DMS79 (cell line): ENCODE measurements around the gene USP7.
"Not testable (repeated sequence)": the region's sequence is repeated elsewhere in the genome, so short reads cannot be mapped to it uniquely, and the experiment has no call there.

Source experiments
- DNase-seq: peaks from one replicate; lab custom pipeline; 2025; lab: John Stamatoyannopoulos, UW

The USP7 gene

GRCh38 chr16:8972843-8973586 lies 9.3 kb upstream of the USP7 start:
- no peak for DNase-seq

- DNase-seq = no peak
Observed at GRCh38 chr16:8971416-8971815, 7.7 kb upstream of the USP7 start.

GRCh38 chr16:8969202-8969897 lies 5.6 kb upstream of the USP7 start:
- not testable (repeated sequence) for DNase-seq

GRCh38 chr16:8968054-8968453 lies 4.3 kb upstream of the USP7 start:
- not testable (repeated sequence) for DNase-seq

GRCh38 chr16:8967132-8967821 lies 3.6 kb upstream of the USP7 start:
- no peak for DNase-seq

GRCh38 chr16:8966817-8967131 lies 3.1 kb upstream of the USP7 start:
- DNase-seq = no peak

- DNase-seq = no peak
Observed at GRCh38 chr16:8964462-8964861, 756 bp upstream of the USP7 start.

GRCh38 chr16:8963010-8963820 lies 491 bp downstream of the USP7 start:
- no peak for DNase-seq

GRCh38 chr16:8962393-8963009 lies 1.2 kb downstream of the USP7 start:
- DNase-seq = no peak

GRCh38 chr16:8961811-8962390 lies 1.8 kb downstream of the USP7 start:
- no peak for DNase-seq

- no peak for DNase-seq
Observed at GRCh38 chr16:8960788-8961109, 3.0 kb downstream of the USP7 start.

- no peak for DNase-seq
Observed at GRCh38 chr16:8959921-8960787, 3.6 kb downstream of the USP7 start.

GRCh38 chr16:8958344-8959167 lies 5.2 kb downstream of the USP7 start:
- no peak for DNase-seq

- no peak for DNase-seq
Observed at GRCh38 chr16:8957509-8958157, 6.1 kb downstream of the USP7 start.

- no peak for DNase-seq
Observed at GRCh38 chr16:8957063-8957397, 6.7 kb downstream of the USP7 start.

GRCh38 chr16:8956265-8957062 lies 7.2 kb downstream of the USP7 start:
- DNase-seq = no peak

GRCh38 chr16:8955828-8956227 lies 7.9 kb downstream of the USP7 start:
- DNase-seq = no peak

- DNase-seq = no peak
Observed at GRCh38 chr16:8953064-8953463, 10.6 kb downstream of the USP7 start.
